HG02852 (cell line): Measurements from ENCODE around the gene PTPRK.
"Not testable (repeated sequence)": the region's sequence is repeated elsewhere in the genome, so short reads cannot be mapped to it uniquely, and the experiment has no call there.

Source experiments
- ATAC-seq: cut with Tn5 transposase; IDR thresholded peaks from one replicate; pipeline ENCODE4 v1.9.1; 2021; ENCODE audit warnings: mild to moderate bottlenecking, moderate library complexity; ENCODE audit not compliant: unreplicated experiment

The PTPRK gene

DNA sequence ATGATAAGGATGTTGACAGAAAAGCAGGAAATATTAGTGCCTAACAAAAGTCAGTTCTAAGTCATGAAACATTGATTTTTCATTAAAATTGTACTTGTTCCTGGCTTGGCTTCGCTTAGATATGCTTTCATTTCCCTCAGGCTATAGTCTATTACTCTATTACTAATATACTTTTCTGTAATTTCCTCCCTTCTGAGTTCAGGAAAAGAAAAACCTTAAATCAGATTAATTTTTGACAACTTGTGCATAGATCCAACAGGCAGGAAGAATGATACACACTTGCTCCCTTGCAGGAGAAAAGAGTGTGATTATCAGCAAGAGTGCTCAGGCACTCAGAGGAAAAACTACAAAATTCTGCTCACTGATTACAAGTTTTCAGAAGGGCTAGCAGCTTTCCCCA lies 474.4 kb downstream of the PTPRK start:
- ATAC-seq = no peak

DNA sequence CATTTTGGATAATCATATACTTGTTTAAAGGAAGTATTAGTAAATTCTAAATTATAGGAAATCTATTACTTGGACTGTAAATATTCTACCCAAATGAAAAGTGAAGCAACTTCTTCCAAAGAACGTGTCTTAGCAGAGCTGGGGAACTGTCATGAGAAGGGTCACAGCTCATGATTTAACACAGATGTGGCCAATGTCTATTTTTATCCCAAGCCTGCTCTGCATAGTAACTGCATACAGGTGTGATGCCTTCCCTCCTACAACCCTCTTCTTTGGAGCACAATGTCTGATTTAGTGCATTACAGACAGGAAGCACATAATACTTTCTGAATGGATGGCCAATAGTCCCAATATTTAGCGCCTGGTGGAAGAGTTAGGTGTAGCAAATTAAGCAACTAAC lies 480.9 kb downstream of the PTPRK start:
- no peak for ATAC-seq

DNA sequence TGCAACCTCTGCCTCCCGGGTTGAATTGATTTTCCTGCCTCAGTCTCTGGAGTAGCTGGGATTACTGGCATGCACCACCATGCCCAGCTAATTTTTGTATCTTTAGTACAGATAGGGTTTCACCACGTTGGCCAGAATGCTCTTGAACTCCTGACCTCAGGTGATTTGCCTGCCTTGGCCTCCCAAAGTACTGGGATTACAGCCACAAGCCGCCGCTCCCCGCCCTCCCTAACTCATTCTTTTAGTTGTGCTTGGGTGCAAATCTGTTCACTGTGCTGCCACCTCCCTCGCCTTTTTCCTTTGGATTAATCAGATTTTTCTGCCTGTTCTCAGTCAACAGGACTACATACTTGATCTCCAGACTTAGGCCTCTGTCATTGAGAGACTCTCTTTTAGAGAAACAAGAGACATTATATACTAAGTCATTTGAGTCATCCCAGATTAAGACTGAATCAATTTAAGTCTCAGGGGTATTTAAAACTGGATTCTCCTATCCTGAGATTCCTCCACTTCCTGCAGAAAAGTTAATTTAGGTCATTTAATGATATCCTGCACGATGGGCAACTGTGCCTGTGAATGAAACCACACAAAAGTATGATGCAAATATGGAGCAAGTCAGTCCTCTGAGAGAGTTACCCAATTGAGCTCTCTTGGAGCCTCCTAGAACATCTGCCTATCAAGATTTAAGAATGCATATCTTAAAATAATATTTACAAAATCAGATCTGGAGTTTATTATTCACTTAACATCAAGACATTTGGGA lies 483.4 kb downstream of the PTPRK start:
- no peak for ATAC-seq

GRCh38 chr6:128033156-128033555 lies 487.2 kb downstream of the PTPRK start:
- no peak for ATAC-seq

GRCh38 chr6:128032042-128032441 lies 488.4 kb downstream of the PTPRK start:
- no peak for ATAC-seq

DNA sequence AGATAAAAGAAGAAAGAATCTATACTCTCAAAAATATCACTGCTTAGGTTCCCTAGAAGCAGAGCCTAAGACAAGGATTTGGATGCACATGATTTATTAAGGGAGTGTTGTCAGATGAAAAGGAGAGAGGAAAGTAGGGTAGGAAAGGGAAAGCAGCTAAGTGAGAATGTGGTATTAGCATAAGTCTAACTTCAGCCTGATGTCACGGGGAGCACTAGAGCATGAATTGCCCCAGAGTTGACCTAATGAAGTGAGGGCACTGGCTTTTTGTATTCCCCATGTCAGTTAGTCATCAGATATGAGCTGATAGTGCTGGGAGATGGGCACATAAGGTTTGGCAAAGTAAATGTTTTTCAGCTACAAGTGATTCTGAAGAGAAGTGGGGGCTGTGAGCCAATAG lies 490.6 kb downstream of the PTPRK start:
- ATAC-seq = no peak

DNA sequence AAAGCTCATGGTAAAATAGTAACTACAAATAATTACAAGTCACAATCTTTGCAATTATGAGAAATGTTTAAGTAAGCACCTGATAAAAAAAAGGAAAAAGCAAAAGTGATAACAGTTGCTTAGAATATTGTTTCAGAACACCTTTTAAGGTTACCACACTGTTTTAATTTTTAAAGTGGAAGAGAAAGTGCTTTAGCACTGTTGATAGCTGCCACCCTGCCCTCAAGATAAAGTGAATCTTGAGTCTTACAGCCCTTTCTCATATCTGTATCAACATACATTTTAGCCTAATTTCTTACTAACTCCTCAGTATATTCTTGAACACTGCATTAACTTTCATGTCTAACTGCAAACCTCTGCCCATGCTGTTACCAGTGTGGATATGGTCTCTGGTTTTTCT lies 492.2 kb downstream of the PTPRK start:
- ATAC-seq = no peak

DNA sequence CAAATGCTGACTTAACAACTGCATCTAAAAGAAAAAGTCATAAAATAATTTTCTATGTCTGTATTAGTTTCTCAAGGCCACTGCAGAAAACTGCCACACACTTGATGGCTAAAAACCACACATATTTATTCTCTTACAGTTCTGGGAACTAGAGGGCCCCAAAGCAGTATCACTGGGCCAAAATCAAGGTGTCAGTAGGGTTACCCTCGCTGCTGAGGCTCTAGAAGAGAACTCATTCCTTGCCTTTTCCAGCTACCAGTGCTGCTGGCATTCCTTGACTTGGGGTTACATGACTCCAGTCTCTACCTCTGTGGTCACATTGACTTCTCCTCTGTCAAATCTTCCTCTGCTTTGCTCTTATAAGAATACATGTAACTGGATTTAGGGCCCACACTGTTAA lies 494.9 kb downstream of the PTPRK start:
- no peak for ATAC-seq

- no peak for ATAC-seq
These were observed 495.4 kb downstream of the PTPRK start for GRCh38 chr6:128024969-128025368.

DNA sequence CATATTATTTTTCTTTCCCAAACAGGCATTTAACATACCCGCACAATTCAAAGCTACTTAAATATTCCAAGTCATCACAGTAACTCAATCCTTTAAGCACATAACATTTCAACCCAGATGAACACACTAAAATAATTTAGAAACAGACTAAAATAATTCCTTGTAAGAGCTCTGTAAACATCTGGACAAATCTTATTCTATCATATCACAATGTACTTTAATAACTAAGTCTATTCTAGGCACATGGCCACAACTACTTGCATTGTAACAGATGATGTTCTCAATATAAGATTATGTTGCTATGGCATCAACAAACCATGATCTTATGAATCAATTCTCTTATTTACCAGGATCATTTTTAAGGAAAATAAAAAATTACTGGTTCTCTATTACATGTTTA lies 496.4 kb downstream of the PTPRK start:
- ATAC-seq = no peak

DNA sequence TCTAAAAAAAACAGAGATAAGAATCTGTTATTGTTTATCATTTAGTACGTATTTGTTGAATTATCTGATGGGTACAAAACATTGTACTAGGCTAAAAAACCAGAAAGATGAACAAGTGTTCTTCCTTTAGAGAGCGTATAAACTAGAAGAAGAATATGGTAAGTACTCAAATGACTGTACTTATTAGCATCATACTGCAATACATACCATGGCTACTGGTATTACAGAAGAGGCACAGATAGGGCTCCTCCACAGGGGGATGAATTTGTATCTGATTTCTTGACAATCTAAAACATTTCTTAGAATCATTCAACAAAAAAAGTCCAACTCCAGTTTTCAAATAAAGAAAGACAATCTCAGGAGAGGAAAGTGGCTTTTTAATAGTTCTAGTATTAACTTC lies 501.6 kb downstream of the PTPRK start:
- no peak for ATAC-seq

DNA sequence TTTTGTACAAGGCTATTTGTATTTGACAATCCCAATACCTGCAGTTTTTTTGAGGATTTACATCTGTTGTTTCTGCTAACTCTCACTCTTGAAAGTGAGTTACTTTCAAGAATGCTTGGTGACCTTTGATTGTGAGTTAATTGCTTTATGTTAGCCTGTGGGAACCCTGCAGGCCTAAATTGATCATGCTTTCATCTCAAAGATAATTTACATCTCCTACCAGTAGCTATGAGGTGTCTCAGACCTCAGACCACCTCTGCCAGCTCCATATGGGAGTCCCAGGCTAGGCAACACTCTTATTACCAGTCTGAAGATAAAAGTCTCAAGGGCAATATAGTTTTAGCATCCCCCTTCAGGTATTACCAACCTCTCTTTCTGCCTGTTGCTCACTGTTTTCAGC lies 503.1 kb downstream of the PTPRK start:
- ATAC-seq = no peak

DNA sequence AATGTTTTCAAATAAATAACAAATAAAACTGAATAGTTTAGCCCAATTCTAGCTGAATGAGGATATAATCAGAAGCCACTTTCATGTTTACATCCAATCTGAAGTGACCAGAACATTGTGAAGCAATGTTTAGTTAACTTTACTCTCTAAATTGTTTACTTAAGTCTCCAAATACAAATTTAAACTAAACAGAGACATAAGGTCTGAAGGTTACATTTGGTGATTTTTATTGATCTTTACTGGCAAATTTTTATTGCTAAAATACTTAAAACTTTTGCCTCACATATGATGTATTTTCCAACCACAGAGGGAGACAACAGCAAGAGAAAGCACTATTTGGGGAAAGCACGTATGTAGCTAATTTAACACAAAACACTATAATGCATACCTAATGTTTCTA lies 512.7 kb downstream of the PTPRK start:
- ATAC-seq = no peak

GRCh38 chr6:128005009-128005408 lies 515.4 kb downstream of the PTPRK start:
- no peak for ATAC-seq

GRCh38 chr6:128000363-128000762 lies 520.0 kb downstream of the PTPRK start:
- no peak for ATAC-seq

- ATAC-seq = no peak
These were observed 521.4 kb downstream of the PTPRK start for GRCh38 chr6:127998985-127999384.

- ATAC-seq = no peak
These were observed 522.8 kb downstream of the PTPRK start for GRCh38 chr6:127997496-127998164.

GRCh38 chr6:127996925-127997324 lies 523.5 kb downstream of the PTPRK start:
- ATAC-seq = no peak

DNA sequence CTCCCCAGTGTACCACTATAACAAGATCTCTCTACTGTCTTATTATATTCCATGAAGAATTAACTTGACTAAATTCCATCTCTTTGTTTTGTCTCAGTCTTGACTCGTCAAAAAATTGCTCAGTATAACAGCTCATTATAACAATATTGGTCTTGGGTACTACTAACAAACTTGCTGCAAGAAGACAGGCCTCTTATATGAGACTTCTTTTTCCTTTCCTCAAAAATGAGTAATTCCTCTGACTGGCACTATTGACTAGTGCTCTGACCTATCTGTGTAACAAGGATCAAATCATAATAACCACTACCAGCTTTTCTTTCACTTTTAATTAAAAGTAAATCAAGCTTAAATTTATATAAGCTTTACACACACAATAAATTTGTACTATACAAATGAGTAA lies 528.3 kb downstream of the PTPRK start:
- ATAC-seq = no peak

- ATAC-seq = no peak
These were observed 530.3 kb downstream of the PTPRK start for GRCh38 chr6:127990074-127990473.

GRCh38 chr6:127980996-127981395 lies 539.4 kb downstream of the PTPRK start:
- ATAC-seq = no peak

GRCh38 chr6:127978185-127978584 lies 542.2 kb downstream of the PTPRK start:
- not testable (repeated sequence) for ATAC-seq

DNA sequence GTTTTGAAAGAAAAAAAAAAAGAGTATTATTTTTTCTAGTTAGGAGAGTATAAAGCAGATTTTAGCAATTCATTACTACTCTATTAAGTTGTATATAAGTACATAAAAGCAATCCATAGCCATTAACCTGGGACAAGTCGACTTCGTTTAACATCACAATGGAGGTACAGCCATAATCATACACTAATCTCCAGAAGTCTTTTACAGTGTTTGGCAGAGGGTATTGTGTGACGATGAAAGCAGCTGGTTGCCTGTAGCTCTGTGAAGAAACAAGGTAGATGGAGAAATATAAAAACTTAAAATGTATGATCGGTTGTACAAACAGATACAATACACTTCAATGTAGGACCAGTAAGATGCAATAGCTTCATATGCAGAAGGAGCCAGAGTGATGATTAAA lies 543.6 kb downstream of the PTPRK start:
- ATAC-seq = no peak
